ENCODE data around the gene AVPI1. TPM values are rescaled to one million over a fixed set of nuclear protein-coding genes. Genes with fewer than 3 reads are reported as not detected.

AVPI1 gene
- total RNA-seq, 4 donors from 2014 or later: 34.2 to 136 (median 45.4) TPM

DNA sequence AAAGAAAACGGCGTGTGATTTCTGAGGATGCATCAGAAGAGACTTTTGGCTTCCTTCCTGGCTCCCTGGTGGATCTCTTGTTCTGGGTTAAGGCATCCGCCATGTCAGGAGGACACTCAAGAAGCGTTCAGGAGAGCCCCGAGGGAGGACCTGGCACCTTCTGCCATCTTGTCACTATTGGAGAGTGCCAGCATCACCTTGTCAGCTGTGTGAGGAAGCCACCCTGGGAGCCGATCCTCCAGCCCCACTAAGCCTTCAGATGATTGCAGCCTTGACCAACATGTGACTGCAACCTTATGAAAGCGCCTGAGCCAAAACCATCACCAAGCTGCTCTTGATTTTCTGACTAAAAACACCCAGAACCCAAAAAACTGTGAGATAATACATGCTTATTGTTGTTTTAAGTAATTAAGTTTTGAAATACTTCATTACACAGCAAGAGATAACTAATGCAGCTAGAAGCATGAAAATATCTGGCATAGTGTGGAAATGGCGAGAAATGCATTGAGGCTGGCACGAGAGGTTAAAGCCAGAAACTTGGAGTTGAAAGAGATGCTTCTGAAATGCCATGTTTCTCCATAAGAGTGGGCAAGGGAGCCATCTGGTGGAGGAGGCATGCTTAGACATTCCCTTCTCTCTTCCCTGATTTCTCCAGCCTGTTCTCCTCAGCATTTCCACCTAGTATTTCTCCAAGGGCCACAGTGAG is 44.5 kb upstream of the AVPI1 start:
- Histone ChIP-seq H3K27ac (no peak overlapping the region), H3K27me3 (no peaks in the 10 kb centered on the region), H3K9me3 (no peaks in the 10 kb centered on the region), H3K4me3 (no peak overlapping the region), H3K4me1 (peaks cover 0 to 25% (median 2%) of the 10 kb centered on the region in 3 donors), H3K36me3 (no peaks in the 10 kb centered on the region)
- peak; percentile 69 for ATAC-seq
- WGBS, 2 donors (ENCODE audit: low coverage in 1 of 2): 29 to 65% methylated on average over 3 to 9 of the region's 9 CpGs
- TF ChIP-seq POLR2AphosphoS5 (IDR thresholded peaks at IDR 0.05) (peak; percentile 21), POLR2A (IDR thresholded peaks at IDR 0.05) (no peak), EP300 (IDR thresholded peaks at IDR 0.05) (no peak)
- TF ChIP-seq, protein P1, sequence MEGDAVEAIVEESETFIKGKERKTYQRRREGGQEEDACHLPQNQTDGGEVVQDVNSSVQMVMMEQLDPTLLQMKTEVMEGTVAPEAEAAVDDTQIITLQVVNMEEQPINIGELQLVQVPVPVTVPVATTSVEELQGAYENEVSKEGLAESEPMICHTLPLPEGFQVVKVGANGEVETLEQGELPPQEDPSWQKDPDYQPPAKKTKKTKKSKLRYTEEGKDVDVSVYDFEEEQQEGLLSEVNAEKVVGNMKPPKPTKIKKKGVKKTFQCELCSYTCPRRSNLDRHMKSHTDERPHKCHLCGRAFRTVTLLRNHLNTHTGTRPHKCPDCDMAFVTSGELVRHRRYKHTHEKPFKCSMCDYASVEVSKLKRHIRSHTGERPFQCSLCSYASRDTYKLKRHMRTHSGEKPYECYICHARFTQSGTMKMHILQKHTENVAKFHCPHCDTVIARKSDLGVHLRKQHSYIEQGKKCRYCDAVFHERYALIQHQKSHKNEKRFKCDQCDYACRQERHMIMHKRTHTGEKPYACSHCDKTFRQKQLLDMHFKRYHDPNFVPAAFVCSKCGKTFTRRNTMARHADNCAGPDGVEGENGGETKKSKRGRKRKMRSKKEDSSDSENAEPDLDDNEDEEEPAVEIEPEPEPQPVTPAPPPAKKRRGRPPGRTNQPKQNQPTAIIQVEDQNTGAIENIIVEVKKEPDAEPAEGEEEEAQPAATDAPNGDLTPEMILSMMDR (IDR thresholded peaks at IDR 0.05): peak; percentile 82 to 93 (median 88)

DNA sequence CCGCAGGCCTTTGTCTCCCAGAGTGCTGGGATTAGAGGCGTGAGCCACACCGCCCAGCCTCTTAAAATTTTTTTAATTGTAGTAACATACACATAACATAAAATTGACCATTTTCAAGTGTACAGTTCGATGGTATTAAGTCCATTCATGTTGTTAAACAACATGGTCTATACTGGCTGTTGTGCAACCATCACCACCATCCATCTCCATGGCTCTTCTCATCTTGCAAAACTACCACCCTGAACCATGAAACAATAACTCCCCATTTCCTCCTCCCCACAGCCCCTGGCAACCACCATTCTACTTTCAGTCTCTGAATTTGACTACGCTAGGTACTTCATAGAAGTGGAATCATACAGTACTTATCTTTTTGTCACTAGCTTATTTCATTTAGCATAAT is 42.0 kb upstream of the AVPI1 start:
- Histone ChIP-seq H3K9me3 (no peaks in the 10 kb centered on the region), H3K4me1 (peaks cover 0 to 46% (median 2%) of the 10 kb centered on the region in 3 donors)

DNA sequence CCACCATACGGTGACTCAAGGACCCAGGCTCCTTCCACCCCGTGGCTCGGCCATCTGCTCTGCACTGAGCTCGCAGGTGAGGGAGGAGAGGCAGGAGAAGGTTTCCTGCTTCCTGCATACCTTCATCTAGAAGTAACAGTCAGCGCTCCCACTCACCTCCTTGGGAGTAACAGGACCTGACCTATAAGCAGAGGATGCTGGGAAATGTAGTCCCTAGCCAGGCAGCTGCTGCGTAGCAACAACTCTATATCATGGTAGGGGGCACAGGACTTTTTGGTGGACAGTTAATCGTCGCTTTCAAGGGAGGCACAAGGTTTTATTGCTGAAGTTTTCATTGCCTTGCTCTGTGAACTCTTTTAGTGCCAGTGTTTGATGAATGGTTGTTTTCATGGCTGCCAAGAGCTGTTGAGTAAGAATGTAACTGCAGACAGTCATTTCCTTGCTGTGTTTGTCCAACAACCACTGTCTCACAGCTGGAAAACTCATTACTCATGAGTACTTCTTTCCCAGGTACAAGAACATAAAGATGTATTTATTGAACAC is 39.7 kb upstream of the AVPI1 start:
- Histone ChIP-seq H3K9me3 (no peaks in the 10 kb centered on the region), H3K4me3 (no peak overlapping the region), H3K4me1 (peaks cover 0 to 43% (median 2%) of the 10 kb centered on the region in 3 donors), H3K27ac (peak overlapping the region; percentile 30 to 79 (median 77)), H3K36me3 (peaks cover 0 to 7% of the 10 kb centered on the region in 2 donors), H3K27me3 (no peaks in the 10 kb centered on the region)
- peak; percentile 78 for ATAC-seq
- peak; percentile 84 for TF ChIP-seq POLR2AphosphoS5 (IDR thresholded peaks at IDR 0.05)
- TF ChIP-seq EP300 (IDR thresholded peaks at IDR 0.05): no peak
- 46% methylated on average over 6 of the region's 8 CpGs; no CpG with 5 or more reads in 1 of the 2 donors for WGBS, 2 donors (ENCODE audit: low coverage in 1 of 2)

More for the DNA sequence above, 42.0 kb upstream of the AVPI1 start:
- Histone ChIP-seq H3K27me3 (no peaks in the 10 kb centered on the region), H3K4me3 (no peak overlapping the region), H3K36me3 (no peaks in the 10 kb centered on the region), H3K27ac (no peak overlapping the region)
- no peak for TF ChIP-seq EP300 (IDR thresholded peaks at IDR 0.05)
- TF ChIP-seq, protein P1 (IDR thresholded peaks at IDR 0.05): no peak
- TF ChIP-seq POLR2A (IDR thresholded peaks at IDR 0.05): no peak
- TF ChIP-seq POLR2AphosphoS5 (IDR thresholded peaks at IDR 0.05): no peak
- 87 to 88% methylated on average over 4 to 5 of the region's 5 CpGs for whole genome bisulfite sequencing, 2 donors (ENCODE audit: low coverage in 1 of 2)
- no peak for ATAC-seq

DNA sequence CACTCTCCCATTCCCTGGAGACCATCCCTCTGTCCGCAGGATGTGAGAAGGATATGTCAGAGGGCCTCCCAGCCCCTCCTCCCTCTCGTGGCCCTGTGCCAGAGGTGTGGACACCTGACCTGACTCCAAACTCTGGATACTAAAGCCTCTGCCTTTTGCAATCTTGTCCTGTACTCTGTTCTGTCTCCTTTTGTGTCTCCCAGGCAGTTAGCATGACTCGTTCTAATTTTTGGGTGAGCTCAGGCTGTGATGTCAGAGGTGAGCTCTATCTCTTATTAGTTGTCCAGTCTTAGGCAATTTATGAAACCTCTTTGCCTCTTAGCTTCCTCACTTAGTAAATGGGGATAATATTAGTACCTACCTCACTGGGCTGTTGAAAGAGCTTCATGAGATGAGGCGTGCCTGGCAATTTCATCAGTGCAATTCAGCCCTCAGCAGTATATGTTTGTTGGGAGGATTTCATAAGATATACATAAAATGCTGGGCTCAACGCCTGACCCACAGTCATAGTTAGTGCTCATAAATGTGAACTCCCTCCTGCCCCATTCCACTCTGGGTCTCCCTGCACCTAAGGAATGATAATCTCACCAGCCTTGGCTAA is 37.4 kb upstream of the AVPI1 start:
- ATAC-seq: peak; percentile 67
- Histone ChIP-seq H3K27ac (peak overlapping the region in 3 of 4 donors; percentile 31 to 63 (median 50)), H3K4me1 (peaks cover 0 to 48% (median 3%) of the 10 kb centered on the region in 3 donors), H3K9me3 (no peaks in the 10 kb centered on the region), H3K36me3 (peaks cover 0 to 11% of the 10 kb centered on the region in 2 donors), H3K27me3 (no peaks in the 10 kb centered on the region), H3K4me3 (no peak overlapping the region)
- TF ChIP-seq POLR2A (IDR thresholded peaks at IDR 0.05) (no peak), POLR2AphosphoS5 (IDR thresholded peaks at IDR 0.05) (peak; percentile 7)
- 54 to 57% methylated on average over 5 of the region's 5 CpGs for WGBS, 2 donors (ENCODE audit: low coverage in 1 of 2)

DNA sequence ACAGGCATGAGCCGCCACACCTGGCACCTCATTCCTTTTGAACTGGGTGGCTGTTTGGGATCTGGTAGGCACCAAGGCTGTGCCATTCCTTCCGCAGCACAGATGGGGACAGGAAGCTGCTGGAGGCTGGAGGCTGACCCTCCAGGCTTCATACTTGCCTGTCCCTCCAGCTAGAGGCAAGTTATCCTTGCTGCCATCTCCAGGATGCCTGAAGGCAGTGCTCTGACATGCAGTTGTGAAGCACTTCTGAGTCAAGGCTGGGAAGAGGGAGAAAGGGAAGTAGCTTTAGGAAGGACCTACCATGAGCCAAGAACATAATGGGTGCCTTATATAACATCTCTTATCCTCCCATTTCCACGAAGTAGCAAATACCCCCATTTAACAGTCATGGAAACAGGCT is 36.0 kb upstream of the AVPI1 start:
- Histone ChIP-seq H3K27ac (peak overlapping the region in 3 of 4 donors; percentile 24 to 63 (median 37)), H3K4me1 (peaks cover 0 to 62% (median 17%) of the 10 kb centered on the region in 3 donors), H3K36me3 (peaks cover 0 to 11% of the 10 kb centered on the region in 2 donors), H3K9me3 (no peaks in the 10 kb centered on the region), H3K27me3 (no peaks in the 10 kb centered on the region), H3K4me3 (no peak overlapping the region)
- WGBS, 2 donors (ENCODE audit: low coverage in 1 of 2): 95% methylated on average over 2 of the region's 3 CpGs; no CpG with 5 or more reads in 1 of the 2 donors
- no peak for ATAC-seq
- no peak for TF ChIP-seq EP300 (IDR thresholded peaks at IDR 0.05)
- TF ChIP-seq POLR2AphosphoS5 (IDR thresholded peaks at IDR 0.05): no peak
- no peak for TF ChIP-seq POLR2A (IDR thresholded peaks at IDR 0.05)
- TF ChIP-seq, protein P1 (IDR thresholded peaks at IDR 0.05): no peak

All from gastroesophageal sphincter (tissue), 4 donors.